ENCODE results near the gene ZCCHC14. TPM values are rescaled to one million over a fixed set of nuclear protein-coding genes. Genes with fewer than 3 reads are reported as not detected.

ZCCHC14 gene
- total RNA-seq, 1 experiment from 2014 or later: 27.7 TPM

DNA sequence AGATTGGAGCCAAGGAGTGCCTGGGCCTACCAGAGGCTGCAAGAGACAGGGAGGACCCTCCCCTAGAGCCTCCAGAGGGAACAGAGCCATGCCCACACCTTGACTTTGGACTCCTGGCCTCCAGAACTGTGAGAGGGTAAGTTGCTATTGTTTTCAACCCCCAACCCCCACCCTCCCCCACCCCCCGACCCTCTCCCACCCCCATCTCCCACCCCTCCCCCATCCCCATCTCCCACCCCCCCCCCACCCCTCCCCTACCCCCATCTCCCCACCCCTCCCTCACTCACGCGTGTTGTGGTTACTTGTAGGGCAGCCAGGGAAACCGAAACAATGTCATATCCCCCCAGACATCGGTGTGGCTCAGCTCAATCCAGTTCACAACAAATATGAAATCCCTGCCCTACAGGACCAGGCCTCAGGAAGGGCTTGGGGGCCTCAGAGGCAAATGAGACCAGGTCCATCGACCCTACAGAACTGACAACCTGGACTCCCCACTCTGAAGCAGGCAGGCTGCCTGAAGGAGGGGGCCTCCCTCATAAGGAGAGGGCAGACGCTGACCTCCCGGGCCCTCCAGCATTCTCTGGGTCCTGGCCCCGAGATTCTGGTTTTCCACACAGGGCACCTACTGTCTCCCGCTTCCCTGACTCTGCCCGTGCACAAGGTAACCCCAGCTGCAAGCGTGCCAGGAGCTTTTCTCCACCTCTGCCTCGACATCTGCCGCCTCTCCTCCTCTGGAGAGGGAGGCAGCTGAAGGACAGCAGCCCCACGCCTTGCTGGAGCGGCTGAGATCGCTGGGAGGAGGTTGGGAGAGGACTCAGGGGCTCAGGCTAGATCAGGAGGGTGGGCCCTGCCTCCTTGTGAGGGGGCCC lies 3.0 kb upstream of the ZCCHC14 start:
- no peaks in the 10 kb centered on the region for H3K9me3 Mint-ChIP-seq
- Histone ChIP-seq H2AFZ (ENCODE audit: low read length) (no peak overlapping the region), H3K27me3 (ENCODE audit: insufficient read depth, low read length) (no peaks in the 10 kb centered on the region), H3K4ac (ENCODE audit: low read depth, low read length) (no peak overlapping the region), H2BK15ac (ENCODE audit: low read depth, low read length) (no peak overlapping the region), H3K56ac (ENCODE audit: insufficient read length, low read depth, low read length) (no peak overlapping the region), H3K4me2 (ENCODE audit: insufficient read depth, insufficient read length, low read length) (no peak overlapping the region), H4K8ac (replicated peaks; ENCODE audit: insufficient read length, low read depth, low read length) (no peak overlapping the region), H4K20me1 (ENCODE audit: control insufficient read depth, insufficient read depth, insufficient read length) (no peaks in the 10 kb centered on the region), H2BK20ac (ENCODE audit: low read depth, low read length, poor library complexity, severe bottlenecking) (no peak overlapping the region), H3K79me1 (ENCODE audit: insufficient read depth, low read depth, low read length, poor library complexity, severe bottlenecking) (no peaks in the 10 kb centered on the region), H3K18ac (ENCODE audit: insufficient read length, low read depth, low read length) (no peak overlapping the region), H3K4me1 (ENCODE audit: insufficient read depth, low read length) (no peaks in the 10 kb centered on the region; the same call in 1 of the 2 replicates), H3K27ac (ENCODE audit: insufficient read length, low read depth, low read length) (no peak overlapping the region), H2BK120ac (ENCODE audit: low read depth, low read length, poor library complexity, severe bottlenecking) (no peak overlapping the region), H4K91ac (ENCODE audit: insufficient read length, low read depth, low read length) (no peak overlapping the region), H3K14ac (ENCODE audit: insufficient read depth, low read length) (no peak overlapping the region; the same call in 1 of the 2 replicates), H3K23ac (ENCODE audit: insufficient read length, low read depth, low read length) (no peak overlapping the region), H3K9me3 (ENCODE audit: control insufficient read depth, low read depth, low read length) (no peaks in the 10 kb centered on the region), H3T11ph (ENCODE audit: low read length) (no peak overlapping the region), H3K23me2 (ENCODE audit: insufficient read length, low read depth, low read length, poor library complexity, severe bottlenecking) (peaks cover 5% of the 10 kb centered on the region), H2BK12ac (ENCODE audit: insufficient read length, low read depth, low read length) (no peak overlapping the region), H3K79me2 (ENCODE audit: insufficient read depth, low read length) (no peaks in the 10 kb centered on the region; the same call in 1 of the 2 replicates), H3K9ac (ENCODE audit: extremely low read depth, insufficient read length, low read length) (no peak overlapping the region), H2BK5ac (ENCODE audit: insufficient read length, low read length) (no peak overlapping the region), H4K5ac (ENCODE audit: insufficient read length, low read depth, low read length) (no peak overlapping the region), H2AK5ac (ENCODE audit: insufficient read length, low read length) (no peak overlapping the region)
- no peak for DNase-seq
- no peaks in the 10 kb centered on the region for H3K27me3 Mint-ChIP-seq (ENCODE audit: low read depth)
- peaks cover 7 to 19% of the 10 kb centered on the region in 2 experiments for H3K4me1 Mint-ChIP-seq
- no peak overlapping the region for H3K4me3 Mint-ChIP-seq
- TF ChIP-seq, protein P1, sequence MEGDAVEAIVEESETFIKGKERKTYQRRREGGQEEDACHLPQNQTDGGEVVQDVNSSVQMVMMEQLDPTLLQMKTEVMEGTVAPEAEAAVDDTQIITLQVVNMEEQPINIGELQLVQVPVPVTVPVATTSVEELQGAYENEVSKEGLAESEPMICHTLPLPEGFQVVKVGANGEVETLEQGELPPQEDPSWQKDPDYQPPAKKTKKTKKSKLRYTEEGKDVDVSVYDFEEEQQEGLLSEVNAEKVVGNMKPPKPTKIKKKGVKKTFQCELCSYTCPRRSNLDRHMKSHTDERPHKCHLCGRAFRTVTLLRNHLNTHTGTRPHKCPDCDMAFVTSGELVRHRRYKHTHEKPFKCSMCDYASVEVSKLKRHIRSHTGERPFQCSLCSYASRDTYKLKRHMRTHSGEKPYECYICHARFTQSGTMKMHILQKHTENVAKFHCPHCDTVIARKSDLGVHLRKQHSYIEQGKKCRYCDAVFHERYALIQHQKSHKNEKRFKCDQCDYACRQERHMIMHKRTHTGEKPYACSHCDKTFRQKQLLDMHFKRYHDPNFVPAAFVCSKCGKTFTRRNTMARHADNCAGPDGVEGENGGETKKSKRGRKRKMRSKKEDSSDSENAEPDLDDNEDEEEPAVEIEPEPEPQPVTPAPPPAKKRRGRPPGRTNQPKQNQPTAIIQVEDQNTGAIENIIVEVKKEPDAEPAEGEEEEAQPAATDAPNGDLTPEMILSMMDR (conservative IDR thresholded peaks at IDR 0.05): no peak
- WGBS (ENCODE audit: extremely low coverage, insufficient read length, low lambda C conversion rate): no CpG with 5 or more reads among the region's 17 CpGs
- H3K36me3 Mint-ChIP-seq (ENCODE audit: insufficient read depth in 1 of 3, low read depth in 3 of 3): peaks cover under 1 to 4% (median 3%) of the 10 kb centered on the region in 3 experiments; a peak in 5 of 7 replicates
- peak overlapping the region in 1 of 3 experiments; percentile 77; a peak in 2 of 7 replicates for H3K27ac Mint-ChIP-seq
